HG03521 (cell line): Measurements from ENCODE around the gene CCDC146.
"Not testable (repeated sequence)": the region's sequence is repeated elsewhere in the genome, so short reads cannot be mapped to it uniquely, and the experiment has no call there.

Source experiments
- ATAC-seq: cut with Tn5 transposase; IDR thresholded peaks from one replicate; pipeline ENCODE4 v1.9.1; 2021; ENCODE audit warnings: mild to moderate bottlenecking, moderate library complexity; ENCODE audit not compliant: unreplicated experiment

The CCDC146 gene

DNA sequence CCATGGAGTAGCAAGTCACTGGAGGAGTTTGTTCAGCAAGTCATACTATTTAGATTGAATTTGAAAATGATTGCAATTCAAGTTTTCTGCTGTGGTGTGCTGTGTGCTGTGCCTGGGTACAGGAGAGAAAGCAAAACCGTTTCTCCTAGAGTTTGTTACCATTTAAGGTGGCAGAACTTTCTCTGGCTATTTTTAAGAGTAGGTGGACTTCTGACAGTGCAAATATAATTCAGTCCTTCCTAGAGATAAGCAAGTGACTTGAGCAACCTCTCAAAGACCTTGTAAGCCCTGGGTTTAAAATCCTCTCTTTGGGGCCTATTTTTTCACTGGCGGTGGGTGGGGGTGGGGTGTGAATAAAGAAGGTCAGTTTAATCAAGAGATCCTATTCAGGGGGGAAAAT, 120.1 kb downstream of the CCDC146 start:
- no peak for ATAC-seq

DNA sequence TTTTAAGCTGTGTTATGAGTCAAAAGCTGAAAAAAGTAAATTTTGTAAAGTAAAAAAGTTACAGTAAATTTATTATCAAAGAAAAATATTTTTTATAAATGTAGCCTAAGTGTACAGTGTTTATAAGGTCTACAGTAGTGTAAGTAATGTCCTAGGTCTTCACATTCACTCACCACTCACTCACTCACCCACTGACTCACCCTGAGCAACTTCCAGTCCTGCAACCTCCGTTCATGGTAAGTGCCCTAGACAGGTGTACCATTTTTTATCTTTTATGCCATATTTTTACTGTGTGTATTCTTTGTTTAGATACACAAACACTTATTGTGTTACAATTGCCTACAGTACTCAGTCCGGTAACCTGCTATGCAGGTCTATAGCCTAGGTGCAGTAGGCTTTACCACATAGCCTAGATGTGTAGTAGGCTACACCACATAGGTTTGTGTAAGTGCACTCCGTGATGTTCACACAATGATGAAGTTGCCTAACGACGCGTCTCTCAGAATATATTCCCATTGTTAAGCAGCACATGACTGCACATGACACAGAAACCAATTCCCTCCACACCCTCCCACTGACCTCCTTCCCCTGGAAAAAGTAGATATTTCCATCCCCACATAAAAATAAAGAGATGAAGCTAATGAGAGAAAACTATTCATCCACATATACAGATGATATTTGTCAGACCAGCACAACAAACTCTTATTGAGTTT, 122.0 kb downstream of the CCDC146 start:
- ATAC-seq, result no peak

DNA sequence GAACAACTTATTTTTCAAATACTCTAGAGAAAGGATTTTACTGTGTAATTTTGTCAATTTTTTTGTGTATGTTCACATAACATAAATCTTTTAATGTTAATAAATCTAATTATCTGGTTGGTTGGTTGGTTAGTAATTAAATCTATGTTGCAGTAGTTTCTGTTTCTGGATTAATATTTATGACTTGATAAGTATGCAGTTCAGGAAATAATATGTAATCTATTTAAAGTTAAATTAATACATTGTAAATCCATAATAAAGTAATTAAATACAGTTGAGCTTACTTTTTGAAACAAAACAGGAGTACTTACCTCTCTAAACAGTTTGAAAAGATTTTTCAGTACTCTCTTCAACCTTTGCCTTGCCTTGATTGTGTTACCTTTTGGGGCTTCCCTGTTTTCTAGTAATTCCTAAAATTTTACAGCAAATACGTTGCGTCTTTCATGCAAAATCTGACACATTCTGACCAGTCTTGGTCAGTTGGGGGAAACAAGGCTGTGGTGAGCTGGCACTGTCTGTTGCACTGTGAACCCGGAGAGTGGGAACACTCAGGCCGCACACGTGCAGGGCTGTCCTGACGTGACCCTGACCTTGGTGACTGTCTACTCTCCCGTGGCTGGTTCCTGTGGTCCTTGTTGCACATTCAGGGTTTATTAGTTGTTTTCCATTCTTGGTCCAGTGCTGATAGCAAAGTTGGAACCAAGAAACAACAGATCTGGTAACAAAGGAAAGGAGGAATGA, 122.8 kb downstream of the CCDC146 start:
- no peak for ATAC-seq

DNA sequence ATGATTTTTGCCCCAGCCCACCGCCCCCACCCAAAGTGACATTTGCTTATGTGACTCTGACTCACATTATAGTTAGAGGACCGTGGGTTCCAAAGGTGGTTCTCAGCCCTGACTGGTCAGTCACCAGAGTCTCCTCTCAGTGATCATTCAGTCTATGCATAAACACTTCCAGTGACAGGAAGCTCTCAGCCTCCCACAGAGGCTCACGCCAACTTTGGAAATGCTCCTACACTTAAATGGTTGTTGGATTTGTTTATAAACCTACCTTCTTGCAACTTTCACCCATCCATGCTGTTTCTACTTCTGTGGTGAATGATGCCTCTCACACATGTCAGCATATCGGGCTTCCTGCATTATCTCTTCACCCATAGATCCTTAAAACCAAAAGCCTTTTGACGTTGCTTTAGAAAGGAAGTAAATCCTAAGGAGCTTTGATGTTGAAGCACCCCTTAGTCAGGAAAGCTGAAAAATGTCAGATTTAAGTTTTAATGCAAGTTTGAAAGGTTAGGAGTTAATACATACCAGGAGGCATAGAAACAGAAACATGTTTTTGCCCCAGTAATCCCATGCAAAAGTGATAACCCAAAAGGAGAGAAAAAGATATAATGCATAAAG, 123.7 kb downstream of the CCDC146 start:
- ATAC-seq, result no peak

DNA sequence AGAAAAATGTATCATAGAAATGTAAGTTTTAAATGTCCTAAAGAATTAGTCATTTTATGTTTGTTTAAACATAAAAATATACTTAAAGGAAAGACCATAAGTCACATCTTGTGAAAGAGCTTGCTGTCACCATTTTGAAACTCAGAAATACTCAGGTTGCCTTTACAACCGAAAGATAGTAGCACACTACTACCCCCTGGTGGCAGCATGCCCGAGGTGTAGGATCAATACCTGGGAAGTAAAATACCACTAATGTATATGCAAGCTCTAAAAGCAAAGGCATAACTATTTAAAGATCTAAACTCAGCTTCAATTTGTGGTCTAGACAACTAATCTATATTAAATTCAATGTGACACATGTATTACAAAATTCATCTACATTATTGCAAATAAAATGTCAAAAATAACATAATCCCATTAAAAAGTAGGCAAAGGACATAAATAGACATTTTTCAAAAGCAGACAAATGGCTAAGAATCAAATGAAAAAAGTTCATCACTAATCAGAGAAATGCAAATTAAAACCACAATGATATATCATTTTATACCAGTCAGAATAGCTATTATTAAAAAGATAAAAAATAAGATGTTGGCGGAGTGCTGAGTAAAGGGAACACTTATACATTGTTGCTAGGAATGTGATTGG, 124.9 kb downstream of the CCDC146 start:
- ATAC-seq, result peak; percentile 69

DNA sequence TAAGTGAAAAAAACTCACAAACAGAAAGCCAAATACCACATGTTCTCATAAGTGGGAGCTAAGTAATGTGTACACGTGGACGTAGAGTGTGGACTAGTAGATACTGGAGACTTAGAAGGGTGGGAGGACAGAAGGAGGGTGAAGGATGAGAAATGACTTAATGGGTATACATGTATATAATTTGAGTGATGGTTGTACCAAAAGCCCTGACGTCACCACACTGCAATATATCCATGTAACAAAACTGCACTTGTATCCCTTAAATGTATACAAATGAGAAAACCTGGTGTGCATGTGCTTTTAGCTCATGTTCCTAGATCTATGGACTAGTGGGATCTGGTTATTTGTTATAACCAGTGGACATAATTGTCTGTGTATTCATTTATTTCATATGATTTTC, 125.7 kb downstream of the CCDC146 start:
- no peak for ATAC-seq

DNA sequence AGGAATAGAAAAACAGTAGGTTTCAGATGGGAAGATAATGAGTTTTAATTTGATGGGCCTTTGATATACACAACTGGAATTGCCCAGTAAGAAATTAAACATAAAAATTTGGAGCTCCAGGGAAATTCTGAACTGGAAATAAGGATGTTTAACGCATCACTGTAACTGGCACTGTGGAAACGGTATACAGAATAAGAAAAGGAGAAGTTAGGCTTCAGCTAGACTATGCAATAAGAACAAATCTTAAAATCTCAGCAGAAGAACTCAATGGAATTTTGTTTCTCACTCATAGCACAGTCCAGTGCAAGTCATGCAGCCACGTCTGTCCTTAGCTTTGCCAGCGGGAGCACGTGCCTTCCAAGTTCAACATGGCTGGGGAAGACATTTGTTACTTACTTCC, 130.1 kb downstream of the CCDC146 start:
- ATAC-seq, result no peak

- no peak for ATAC-seq
These were observed 130.7 kb downstream of the CCDC146 start for GRCh38 chr7:77253151-77253550.

DNA sequence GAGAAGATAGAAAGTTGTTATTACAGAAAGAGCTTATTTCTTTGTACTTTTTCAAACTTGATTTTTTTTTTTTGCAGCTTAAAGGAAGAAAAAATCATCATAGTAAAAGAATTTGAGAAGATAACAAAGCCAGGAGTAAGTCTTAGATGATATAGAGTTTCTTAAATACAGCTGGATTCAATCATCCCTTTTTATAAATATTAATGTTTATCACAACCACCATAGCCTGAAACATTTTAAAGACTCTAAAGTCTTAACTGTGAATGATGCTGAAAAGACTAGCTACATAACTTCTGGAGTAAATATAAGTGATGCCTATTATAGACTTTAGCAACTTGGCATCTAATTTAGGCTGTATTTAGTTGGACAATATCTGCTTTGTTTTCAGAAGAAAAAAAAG, 132.0 kb downstream of the CCDC146 start:
- ATAC-seq, result no peak

GRCh38 chr7:77254915-77255314, 132.5 kb downstream of the CCDC146 start:
- ATAC-seq, result no peak

- no peak for ATAC-seq
These were observed 135.6 kb downstream of the CCDC146 start for GRCh38 chr7:77258014-77258413.

DNA sequence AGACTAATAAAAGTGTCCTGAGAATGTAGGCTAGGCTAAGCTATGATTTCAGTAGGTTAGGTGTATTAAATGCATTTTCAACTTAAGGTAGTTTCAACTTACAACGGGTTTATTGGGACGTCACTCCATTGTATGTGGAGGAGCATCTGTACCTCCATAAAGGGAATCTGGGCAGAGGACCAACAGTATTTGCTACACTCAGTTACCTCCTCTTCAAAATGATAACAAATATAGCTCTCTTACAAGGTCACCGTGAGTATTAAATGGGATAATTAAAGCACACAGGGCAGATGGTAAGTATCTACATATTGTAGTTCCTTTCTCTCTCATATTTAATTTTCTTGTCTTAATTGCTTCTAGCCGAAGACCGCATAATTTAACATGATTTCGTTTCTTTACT, 136.2 kb downstream of the CCDC146 start:
- no peak for ATAC-seq

DNA sequence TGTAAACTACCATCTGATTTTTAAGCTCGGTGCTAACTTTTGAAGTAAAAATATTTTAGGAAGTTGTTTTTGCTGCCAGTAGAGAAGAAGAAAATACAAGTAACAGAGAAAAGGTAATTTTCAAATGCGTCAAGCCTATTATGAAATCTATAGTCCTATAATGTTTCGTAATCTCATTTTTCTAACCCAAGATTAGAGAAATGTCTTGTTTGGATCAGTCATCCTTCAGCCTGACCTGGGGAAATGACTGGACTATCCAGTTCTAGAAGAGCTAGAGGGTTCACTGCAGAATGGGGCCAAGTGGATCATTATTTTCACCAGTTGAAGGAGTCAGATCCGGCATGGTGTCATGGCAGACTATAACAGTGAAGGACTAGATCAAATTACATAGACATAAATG, 139.9 kb downstream of the CCDC146 start:
- ATAC-seq, result no peak

GRCh38 chr7:77265666-77266065, 143.3 kb downstream of the CCDC146 start:
- ATAC-seq, result no peak

DNA sequence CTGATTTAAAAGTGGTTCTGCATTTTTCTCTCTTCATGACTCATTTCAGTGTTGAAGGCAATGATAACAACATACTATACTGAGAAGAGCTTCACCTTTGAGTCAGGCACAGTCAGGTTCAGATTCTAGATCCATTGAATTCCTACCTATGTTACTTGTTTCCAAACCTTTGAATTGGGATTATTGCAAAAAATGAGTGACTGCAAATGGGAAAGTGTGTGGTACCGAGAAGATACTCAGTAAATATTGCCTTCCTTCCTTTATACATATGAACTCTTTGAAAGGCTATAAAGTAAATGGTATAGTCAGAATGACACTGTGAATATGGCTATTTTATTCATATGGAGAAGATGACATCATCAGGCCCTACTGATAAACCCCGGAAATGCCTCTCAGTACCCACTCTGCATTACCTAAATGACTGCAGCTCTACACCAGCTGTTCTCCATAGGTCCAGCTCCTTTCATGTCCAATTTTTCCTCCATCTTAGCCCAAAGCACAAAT, 143.9 kb downstream of the CCDC146 start:
- ATAC-seq, result peak; percentile 77

DNA sequence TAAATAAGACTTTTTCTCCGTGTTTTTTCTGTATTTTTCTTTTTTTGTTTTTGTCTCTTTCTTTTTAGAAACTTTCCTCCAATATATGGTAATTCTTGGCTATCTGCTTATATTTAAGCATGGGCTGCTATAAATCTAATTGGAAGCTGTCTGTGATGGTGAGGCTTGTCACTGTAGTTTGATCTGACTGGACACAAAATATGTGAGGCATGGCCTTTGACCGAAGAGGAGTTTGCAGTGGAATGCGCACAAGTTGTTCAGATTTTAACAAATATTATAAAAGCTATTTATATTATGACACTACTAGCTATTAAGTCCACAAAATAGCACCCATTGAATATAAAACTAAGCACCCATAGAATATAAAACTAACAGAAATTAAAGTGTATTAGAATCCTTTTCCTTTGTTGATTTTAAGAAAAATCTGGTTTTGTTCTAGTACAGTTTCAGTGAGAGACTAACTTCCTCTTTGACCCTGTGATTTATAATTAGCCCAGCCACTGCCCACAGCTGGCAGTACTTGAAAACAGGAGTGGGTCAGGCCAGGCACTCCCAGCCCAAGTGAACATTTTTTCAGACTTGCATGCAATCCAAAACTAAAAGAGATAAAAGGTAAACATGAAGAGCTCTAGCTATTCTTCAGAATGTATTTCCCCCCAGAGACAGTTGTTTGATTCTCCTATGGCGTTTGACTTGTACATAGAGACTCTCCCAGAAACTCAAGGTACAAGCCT, 147.1 kb downstream of the CCDC146 start:
- ATAC-seq, result peak; percentile 62

DNA sequence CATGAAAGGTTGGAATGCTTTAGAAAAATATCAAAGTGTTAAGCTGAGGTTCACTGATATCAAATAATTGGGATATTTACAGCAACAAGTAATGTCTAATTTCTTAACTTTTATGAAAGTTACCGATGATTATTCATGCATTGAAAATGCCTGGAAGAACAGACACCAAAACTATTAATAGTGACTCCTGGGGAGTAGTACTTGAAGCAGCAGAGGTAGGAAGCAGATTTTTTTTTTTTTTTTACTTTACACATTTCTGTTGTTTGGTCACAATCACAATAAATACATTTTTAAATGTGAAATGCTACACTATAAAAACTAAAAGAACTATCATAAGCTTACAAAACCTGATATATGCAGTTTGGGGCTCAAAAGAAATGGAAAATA, 147.7 kb downstream of the CCDC146 start:
- ATAC-seq, result no peak

DNA sequence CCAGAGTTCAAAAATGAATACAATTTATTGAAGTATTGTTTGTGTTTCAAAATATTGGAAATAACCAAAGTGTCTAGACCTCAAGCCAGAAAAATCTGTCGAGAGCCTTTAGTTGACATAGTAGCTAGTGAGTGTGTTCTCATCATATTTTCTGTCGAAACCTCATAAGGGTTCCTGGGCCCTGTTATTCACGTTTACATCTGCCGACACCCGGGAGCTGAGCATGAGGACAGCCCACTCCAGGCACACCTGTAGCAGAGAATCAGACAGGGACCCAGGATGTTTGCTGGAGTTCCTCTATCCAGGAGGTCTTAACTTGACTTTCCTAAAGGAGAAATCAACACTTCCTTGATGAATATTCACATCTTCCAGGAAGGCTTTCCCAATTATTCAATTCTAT, 149.4 kb downstream of the CCDC146 start:
- no peak for ATAC-seq

DNA sequence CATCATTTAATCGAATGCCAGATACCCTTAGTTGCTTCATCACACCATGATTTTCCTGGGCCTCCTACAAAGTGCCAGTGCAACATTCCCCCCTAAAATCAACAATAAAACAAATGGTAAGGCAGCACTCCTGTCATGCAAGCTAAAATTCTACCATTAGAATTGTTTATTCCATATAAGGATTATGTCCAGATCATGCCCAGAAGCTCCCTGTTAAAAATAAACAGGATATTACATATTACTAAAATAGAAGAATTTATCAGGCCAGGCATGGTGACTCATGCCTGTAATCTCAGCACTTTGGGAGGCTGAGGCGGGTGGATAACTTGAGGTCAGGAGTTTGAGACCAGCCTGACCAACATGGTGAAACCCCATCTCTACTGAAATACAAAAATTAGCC, 153.2 kb downstream of the CCDC146 start:
- not testable (repeated sequence) for ATAC-seq

DNA sequence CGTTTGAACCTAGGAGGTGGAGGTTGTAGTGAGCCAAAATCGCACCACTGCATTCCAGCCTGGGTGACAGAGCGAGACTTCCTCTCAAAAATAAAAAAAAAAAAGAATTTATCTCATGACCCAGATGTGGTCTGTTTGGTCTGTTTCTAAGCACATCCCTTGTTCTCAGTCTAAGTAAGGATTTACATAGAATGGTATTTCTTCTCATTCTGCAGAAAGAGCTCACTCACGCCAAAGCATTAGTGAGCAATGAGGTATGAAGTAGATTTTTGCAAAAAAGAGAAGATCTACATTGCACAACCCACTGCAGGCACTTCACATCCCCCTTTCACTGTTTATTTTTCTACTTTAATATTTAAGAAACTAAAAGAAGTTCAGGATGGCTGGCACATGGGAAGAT, 153.7 kb downstream of the CCDC146 start:
- ATAC-seq, result no peak
